MCF 10A (cell line): ENCODE results near the gene LMO4. TPM values are rescaled to one million over a fixed set of nuclear protein-coding genes. Genes with fewer than 3 reads are reported as not detected.

ENCODE experiments used
- BruUV-seq: library from RNA; stranded (reverse); fragments of 400-500 nt; replicated peaks from 2 replicates; lab custom pipeline; 2021; lab: Mats Ljungman, UMichigan
- CTCF ChIA-PET: fragments of 300-600 bp; sonication (Branson Sonifier 250); formaldehyde crosslinking; extraction: SDS; loops from one replicate; lab custom pipeline; 2021; ENCODE audit warnings: antibody characterized with exemption, inconsistent platforms; lab: Yijun Ruan, JAX
- POLR2A ChIA-PET: fragments of 300-600, 350-650 bp; sonication (Branson Sonifier 250); formaldehyde crosslinking; extraction: SDS; loops from one replicate; lab custom pipeline; 2020; ENCODE audit warnings: antibody characterized with exemption, inconsistent platforms; lab: Yijun Ruan, JAX
- DNase-seq: peaks from one replicate; pipeline ENCODE4 v3.0.0-alpha.2; 2018; ENCODE audit not compliant: unreplicated experiment
- H3K27ac Mint-ChIP-seq: one replicate; pipeline ENCODE4 v1.8.0; 2022; ENCODE audit warnings: mild to moderate bottlenecking, low read depth, mixed read lengths; ENCODE audit not compliant: unreplicated experiment
- H3K27me3 Mint-ChIP-seq: one replicate; pipeline ENCODE4 v1.8.0; 2022; ENCODE audit warnings: mixed read lengths; ENCODE audit not compliant: insufficient read depth, unreplicated experiment
- H3K36me3 Mint-ChIP-seq: one replicate; pipeline ENCODE4 v1.8.0; 2022; ENCODE audit warnings: mild to moderate bottlenecking, moderate library complexity, mixed read lengths; ENCODE audit not compliant: insufficient read depth, unreplicated experiment
- H3K4me1 Mint-ChIP-seq: one replicate; pipeline ENCODE4 v1.8.0; 2022; ENCODE audit warnings: mixed read lengths; ENCODE audit not compliant: insufficient read depth, unreplicated experiment
- H3K4me3 Mint-ChIP-seq: one replicate; pipeline ENCODE4 v1.8.0; 2022; ENCODE audit warnings: mild to moderate bottlenecking, moderate library complexity, mixed read lengths; ENCODE audit not compliant: unreplicated experiment
- H3K9me3 Mint-ChIP-seq: one replicate; pipeline ENCODE4 v1.8.0; 2022; ENCODE audit warnings: mixed read lengths; ENCODE audit not compliant: unreplicated experiment
- CTCF ChIP-seq: fragments of 200-600 bp; IDR thresholded peaks from one replicate; pipeline ENCODE4 v1.8.0; 2022; ENCODE audit warnings: antibody characterized with exemption, mild to moderate bottlenecking; ENCODE audit not compliant: unreplicated experiment
- intact Hi-C: fragments of 100-400 bp; cut with micrococcal nuclease; formaldehyde crosslinking; loops from 2 replicates; pipeline ENCODE4 v1.14.1; 2022
- total RNA-seq: library from RNA; stranded (reverse); gene quantifications from 2 replicates; pipeline ENCODE4 v1.2.3, GENCODE V29; 2022

Gene LMO4
- total RNA-seq, 1 experiment from 2014 or later: 29.4 TPM

GRCh38 chr1:87346130-87346814 lies 17.6 kb downstream of the LMO4 start:
- intact Hi-C loops: no loop called here
- no peaks in the 10 kb centered on the region for H3K9me3 Mint-ChIP-seq
- H3K36me3 Mint-ChIP-seq: peaks cover 61% of the 10 kb centered on the region
- H3K4me1 Mint-ChIP-seq: no peaks in the 10 kb centered on the region
- H3K27ac Mint-ChIP-seq: no peak overlapping the region
- ChIA-PET CTCF (interaction anchor here (1.9 to 2.1 kb wide), 2 partner anchors 15 to 21 kb away, joined by 11 to 12 read pairs; no protein-coding TSS in a partner anchor), POLR2A (interaction anchor here (0.7 to 1.3 kb wide), 3 partner anchors 11 to 507 kb away, joined by 3 to 5 read pairs (median 4); no protein-coding TSS in a partner anchor)
- TF ChIP-seq CTCF: no peak
- H3K27me3 Mint-ChIP-seq: no peaks in the 10 kb centered on the region
- BruUV-seq: no TSS peak
- DNase-seq: no peak
- H3K4me3 Mint-ChIP-seq: no peak overlapping the region

GRCh38 chr1:87348341-87349019 lies 19.8 kb downstream of the LMO4 start:
- Mint-ChIP-seq H3K4me3 (no peak overlapping the region), H3K36me3 (peaks cover 39% of the 10 kb centered on the region), H3K27me3 (no peaks in the 10 kb centered on the region), H3K9me3 (no peaks in the 10 kb centered on the region), H3K27ac (no peak overlapping the region), H3K4me1 (no peaks in the 10 kb centered on the region)
- no peak for TF ChIP-seq CTCF
- no TSS peak for BruUV-seq
- ChIA-PET CTCF (interaction anchor here (1.0 kb wide), 1 partner anchor 17 kb away, joined by 4 read pairs; no protein-coding TSS in a partner anchor), POLR2A (interaction anchor here (0.7 to 1.8 kb wide), 4 partner anchors 12 to 20 kb away, joined by 3 to 7 read pairs (median 4); partner anchors contain the start of gene LMO4)
- intact Hi-C loops: no loop called here
- DNase-seq: no peak

- no peak overlapping the region for H3K4me3 Mint-ChIP-seq
- no peaks in the 10 kb centered on the region for H3K9me3 Mint-ChIP-seq
- no peak overlapping the region for H3K27ac Mint-ChIP-seq
- intact Hi-C loops: no loop called here
- ChIA-PET POLR2A (interaction anchor here (0.6 to 1.8 kb wide), 3 partner anchors 13 to 114 kb away, joined by 3 to 7 read pairs (median 3); partner anchors contain the start of gene LMO4), CTCF (interaction anchor here (0.7 kb wide), 1 partner anchor 972 kb away, joined by 3 read pairs; no protein-coding TSS in a partner anchor)
- no peak for DNase-seq
- no peak for TF ChIP-seq CTCF
- no peaks in the 10 kb centered on the region for H3K4me1 Mint-ChIP-seq
- BruUV-seq: no TSS peak
- no peaks in the 10 kb centered on the region for H3K27me3 Mint-ChIP-seq
- peaks cover 33% of the 10 kb centered on the region for H3K36me3 Mint-ChIP-seq
Observed at GRCh38 chr1:87349036-87349435, 20.4 kb downstream of the LMO4 start.

GRCh38 chr1:87355894-87356293 lies 27.2 kb downstream of the LMO4 start:
- no peak overlapping the region for H3K27ac Mint-ChIP-seq
- ChIA-PET CTCF (no interaction called here), POLR2A (no interaction called here)
- H3K27me3 Mint-ChIP-seq: no peaks in the 10 kb centered on the region
- no peaks in the 10 kb centered on the region for H3K36me3 Mint-ChIP-seq
- TF ChIP-seq CTCF: no peak
- no peak for DNase-seq
- no peak overlapping the region for H3K4me3 Mint-ChIP-seq
- BruUV-seq: no TSS peak
- intact Hi-C loops: no loop called here
- H3K9me3 Mint-ChIP-seq: no peaks in the 10 kb centered on the region
- no peaks in the 10 kb centered on the region for H3K4me1 Mint-ChIP-seq
